Nephron (organoid): Measurements from ENCODE around the gene ZNF710.

Source experiments
- H3K27ac Mint-ChIP-seq, 3 experiments: 2 replicates each; pipeline ENCODE4 v1.8.0; 2020; ENCODE audit warnings: mixed read lengths in 3 of 3, mild to moderate bottlenecking in 2 of 3, moderate library complexity in 1 of 3
- H3K27me3 Mint-ChIP-seq: 2 replicates; pipeline ENCODE4 v1.8.0; 2021; ENCODE audit warnings: low read depth, mild to moderate bottlenecking, moderate library complexity, mixed read lengths
- H3K36me3 Mint-ChIP-seq: 2 replicates; pipeline ENCODE4 v1.8.0; 2020; ENCODE audit warnings: low read depth, mixed read lengths
- H3K4me1 Mint-ChIP-seq: 2 replicates; pipeline ENCODE4 v1.8.0; 2020; ENCODE audit warnings: mixed read lengths
- H3K4me3 Mint-ChIP-seq, 3 experiments: 2 replicates each; pipeline ENCODE4 v1.8.0; 2020; ENCODE audit warnings: mild to moderate bottlenecking in 3 of 3, mixed read lengths in 3 of 3, moderate library complexity in 2 of 3
- H3K9me3 Mint-ChIP-seq: 2 replicates; pipeline ENCODE4 v1.8.0; 2020; ENCODE audit warnings: mixed read lengths
- CTCF ChIP-seq, 3 experiments: fragments of 200-600 bp; sonication (generic); IDR thresholded peaks; one replicate each; pipeline ENCODE4 v1.5.0; 2021; ENCODE audit warnings: antibody characterized with exemption in 3 of 3; ENCODE audit not compliant: unreplicated experiment in 3 of 3

Gene ZNF710

GRCh38 chr15:90036343-90036742 is 35.2 kb downstream of the ZNF710 start:
- H3K4me3 Mint-ChIP-seq: peak overlapping the region in 1 of 3 experiments; percentile 35
- no peaks in the 10 kb centered on the region for H3K27me3 Mint-ChIP-seq
- TF ChIP-seq CTCF (IDR thresholded peaks at IDR 0.05; ENCODE audit: unreplicated experiment in 3 of 3): no peak
- peaks cover 65% of the 10 kb centered on the region for H3K4me1 Mint-ChIP-seq
- no peaks in the 10 kb centered on the region for H3K9me3 Mint-ChIP-seq
- peak overlapping the region; percentile 3 to 41 (median 17) for H3K27ac Mint-ChIP-seq
- H3K36me3 Mint-ChIP-seq: no peaks in the 10 kb centered on the region

GRCh38 chr15:90036806-90037510 is 35.8 kb downstream of the ZNF710 start:
- Mint-ChIP-seq H3K36me3 (no peaks in the 10 kb centered on the region), H3K27me3 (no peaks in the 10 kb centered on the region), H3K4me3 (no peak overlapping the region), H3K9me3 (no peaks in the 10 kb centered on the region), H3K4me1 (peaks cover 69% of the 10 kb centered on the region), H3K27ac (peak overlapping the region in 2 of 3 experiments; percentile 59 to 68)
- TF ChIP-seq CTCF (IDR thresholded peaks at IDR 0.05; ENCODE audit: unreplicated experiment in 3 of 3): no peak

- Mint-ChIP-seq H3K4me3 (no peak overlapping the region), H3K27me3 (no peaks in the 10 kb centered on the region)
- no peak for TF ChIP-seq CTCF (IDR thresholded peaks at IDR 0.05; ENCODE audit: unreplicated experiment in 3 of 3)
Observed at GRCh38 chr15:90037511-90037860, 36.4 kb downstream of the ZNF710 start.

GRCh38 chr15:90037961-90038631 is 37.0 kb downstream of the ZNF710 start:
- TF ChIP-seq CTCF (IDR thresholded peaks at IDR 0.05; ENCODE audit: unreplicated experiment in 3 of 3): no peak
- Mint-ChIP-seq H3K9me3 (no peaks in the 10 kb centered on the region), H3K4me1 (peaks cover 66% of the 10 kb centered on the region), H3K27ac (peak overlapping the region; percentile 16 to 59 (median 40)), H3K4me3 (no peak overlapping the region), H3K36me3 (no peaks in the 10 kb centered on the region), H3K27me3 (no peaks in the 10 kb centered on the region)

More at GRCh38 chr15:90037511-90037860, 36.4 kb downstream of the ZNF710 start:
- H3K4me1 Mint-ChIP-seq: peaks cover 69% of the 10 kb centered on the region
- H3K9me3 Mint-ChIP-seq: no peaks in the 10 kb centered on the region
- H3K27ac Mint-ChIP-seq: peak overlapping the region in 2 of 3 experiments; percentile 39 to 59
- H3K36me3 Mint-ChIP-seq: no peaks in the 10 kb centered on the region

- Mint-ChIP-seq H3K4me1 (peaks cover 69% of the 10 kb centered on the region), H3K27ac (peak overlapping the region; percentile 16 to 59 (median 40)), H3K9me3 (no peaks in the 10 kb centered on the region), H3K4me3 (no peak overlapping the region), H3K36me3 (no peaks in the 10 kb centered on the region), H3K27me3 (no peaks in the 10 kb centered on the region)
- TF ChIP-seq CTCF (IDR thresholded peaks at IDR 0.05; ENCODE audit: unreplicated experiment in 3 of 3): no peak
Observed at GRCh38 chr15:90038632-90039095, 37.5 kb downstream of the ZNF710 start.
